VCaP (cell line): ENCODE measurements around the gene FANCD2OS.
"Not testable (repeated sequence)": the region's sequence is repeated elsewhere in the genome, so short reads cannot be mapped to it uniquely, and the experiment has no call there.

Source experiments
- H3K27ac ChIP-seq: fragments of 450-650 bp; 2 replicates; pipeline ENCODE4 v1.5.1; 2017
- CTCF ChIP-seq: fragments of 450-650 bp; conservative IDR thresholded peaks from 2 replicates; pipeline ENCODE4 v1.5.1; 2017; ENCODE audit warnings: mild to moderate bottlenecking, moderate library complexity

The FANCD2OS gene

DNA sequence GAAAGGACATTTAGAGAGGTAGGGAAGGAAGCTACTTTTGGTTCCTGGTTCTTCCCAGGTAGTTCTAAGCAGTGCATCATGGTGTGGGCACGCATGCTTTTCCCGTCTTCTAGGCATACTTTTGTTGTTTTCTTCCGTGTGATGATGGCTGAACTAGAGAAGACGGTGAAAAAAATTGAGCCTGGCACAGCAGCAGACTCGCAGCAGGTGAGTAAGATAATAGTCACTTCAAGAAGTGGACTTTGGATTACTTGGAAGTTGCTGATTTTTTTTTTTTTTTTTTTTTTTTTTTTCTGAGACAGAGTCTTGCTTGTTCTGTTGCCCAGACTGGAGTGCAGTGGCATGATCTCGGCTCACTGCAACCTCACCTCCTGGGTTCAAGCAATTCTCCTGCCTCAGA is 17.9 kb downstream of the FANCD2OS start:
- TF ChIP-seq CTCF: no peak

DNA sequence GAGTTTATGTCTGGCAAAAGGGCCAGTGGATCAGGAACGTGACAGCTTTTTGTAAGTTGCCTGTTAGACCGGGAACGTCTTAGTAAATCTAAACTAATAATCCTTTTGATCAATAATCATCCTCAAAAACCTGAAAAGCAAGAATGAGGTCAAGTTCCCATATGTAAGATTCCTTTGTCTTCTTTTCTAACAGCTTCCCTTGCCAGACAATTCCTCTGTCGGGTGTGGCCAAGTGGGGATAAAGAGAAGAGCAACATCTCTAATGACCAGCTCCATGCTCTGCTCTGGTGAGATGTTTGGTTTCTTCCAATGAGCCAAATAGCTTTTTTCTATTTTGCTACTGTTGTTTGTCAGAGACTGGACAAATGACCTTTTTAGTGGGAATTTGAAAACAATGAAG is 19.8 kb downstream of the FANCD2OS start:
- H3K27ac ChIP-seq: no peak overlapping the region
- TF ChIP-seq CTCF: no peak

More for the DNA sequence above, 17.9 kb downstream of the FANCD2OS start:
- H3K27ac ChIP-seq: no peak overlapping the region

DNA sequence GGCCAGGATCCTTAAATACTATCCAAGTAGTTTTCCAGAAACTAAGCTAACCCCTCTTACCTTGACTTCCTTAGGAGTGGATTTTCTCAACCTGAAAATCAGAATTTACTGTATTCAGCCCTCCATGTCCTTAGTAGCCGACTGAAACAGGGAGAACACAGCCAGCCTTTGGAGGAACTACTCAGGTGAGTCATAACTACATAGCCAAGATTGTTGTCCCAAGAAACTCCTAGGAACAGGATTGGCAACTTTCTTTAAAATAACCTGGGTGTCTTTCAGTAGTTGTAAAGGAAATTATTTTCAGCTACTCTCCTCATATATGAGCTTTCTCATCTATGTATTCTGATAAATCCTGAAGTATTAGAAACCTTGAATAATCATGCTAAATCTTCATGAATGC is 22.3 kb downstream of the FANCD2OS start:
- no peak for TF ChIP-seq CTCF
- H3K27ac ChIP-seq: no peak overlapping the region

DNA sequence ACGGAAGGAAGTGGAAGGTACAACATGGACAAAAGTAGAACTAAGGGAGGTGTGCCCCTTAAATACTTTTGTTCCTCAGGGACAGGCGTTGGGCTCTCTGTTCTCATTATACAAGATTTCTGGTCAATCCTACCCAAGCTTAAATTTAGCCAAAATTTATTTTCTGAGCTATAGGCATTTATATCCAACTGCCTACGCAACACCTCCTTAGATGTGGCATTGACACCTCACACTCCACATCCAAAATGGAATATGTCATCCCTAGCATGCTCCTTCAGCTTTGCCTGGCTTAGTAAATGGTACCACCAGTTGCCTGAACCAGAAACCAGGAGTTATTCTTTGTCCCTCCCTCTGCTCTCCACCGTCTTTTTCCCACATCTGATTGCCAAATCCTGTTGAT is 26.2 kb downstream of the FANCD2OS start:
- no peak for TF ChIP-seq CTCF
- no peak overlapping the region for H3K27ac ChIP-seq

- no peak for TF ChIP-seq CTCF
- no peak overlapping the region for H3K27ac ChIP-seq
Measured at GRCh38 chr3:10074666-10075065, 33.4 kb downstream of the FANCD2OS start.

- H3K27ac ChIP-seq: not testable (repeated sequence)
Measured at GRCh38 chr3:10070077-10070476, 38.0 kb downstream of the FANCD2OS start.

DNA sequence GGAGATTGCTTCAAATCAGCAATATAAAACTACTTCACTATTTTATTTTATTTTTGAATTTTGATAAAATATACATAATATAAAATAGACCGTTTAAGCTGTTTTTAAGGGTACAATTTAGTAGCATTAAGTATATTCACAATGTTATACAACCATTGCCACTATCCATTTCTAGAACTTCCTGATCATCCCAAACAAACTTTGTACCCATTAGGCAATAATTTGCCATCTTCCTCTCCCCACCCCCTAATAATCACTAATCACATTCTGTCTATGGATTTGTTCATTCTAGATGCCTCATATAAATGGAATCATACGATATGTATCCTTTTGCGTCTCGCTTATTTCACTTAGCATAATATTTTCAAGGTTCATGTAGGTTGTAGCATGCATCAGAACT is 53.0 kb downstream of the FANCD2OS start:
- H3K27ac ChIP-seq: no peak overlapping the region
- no peak for TF ChIP-seq CTCF
